ENCODE results near the gene FAM53A.

DNA sequence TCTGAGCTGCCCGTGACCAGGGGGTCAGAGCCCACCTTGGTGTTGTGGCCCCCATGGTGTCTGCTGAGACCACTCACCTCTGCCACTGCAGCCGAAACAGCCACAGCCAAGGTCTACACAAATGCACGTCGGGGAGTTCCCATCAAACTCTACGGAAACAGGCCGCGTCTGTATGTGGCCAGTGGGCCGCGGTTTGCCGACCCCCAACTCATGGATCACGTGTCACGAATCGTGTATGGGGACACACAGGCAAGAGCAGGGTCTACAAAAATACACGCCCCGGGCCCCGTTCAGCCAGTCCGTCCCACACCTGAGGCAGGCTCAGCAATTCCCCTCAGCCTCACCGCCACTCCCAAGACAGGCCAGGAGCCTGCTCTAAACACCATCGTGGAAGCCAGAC, 53.8 kb downstream of the FAM53A start:
- TF ChIP-seq POLR2A (IDR thresholded peaks at IDR 0.05; ENCODE audit: low read length) = no peak
- TF ChIP-seq GATA1 (IDR thresholded peaks at IDR 0.05; ENCODE audit: low read depth, low read length) = no peak

All from erythroblast (primary cell).